ENCODE measurements around the gene NECAB2.

DNA sequence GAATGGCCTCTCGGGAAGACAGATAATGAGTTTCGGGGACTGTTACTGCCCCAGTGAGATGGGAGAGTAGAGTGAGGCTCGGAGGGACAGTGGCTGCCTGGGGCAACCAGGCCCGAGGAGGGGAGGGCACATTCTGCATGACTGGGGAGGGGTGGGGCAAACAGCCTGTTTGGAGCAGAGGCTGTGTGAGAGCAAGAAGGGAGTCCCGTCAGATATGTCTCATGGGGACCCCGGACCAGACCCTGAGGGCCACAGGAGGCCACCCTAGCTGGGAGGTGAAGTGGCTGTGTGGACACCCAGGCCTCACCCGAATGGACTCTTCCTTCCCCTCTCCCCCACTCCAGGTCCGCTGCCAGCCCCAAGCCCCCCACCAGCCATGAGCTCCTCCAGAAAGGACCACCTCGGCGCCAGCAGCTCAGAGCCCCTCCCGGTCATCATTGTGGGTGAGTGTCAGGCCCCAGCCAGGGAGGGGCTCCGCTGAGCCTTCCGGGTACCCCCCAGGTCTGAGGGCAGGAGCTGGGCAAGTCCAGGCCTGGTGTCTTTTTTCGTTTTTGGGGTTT lies 10.7 kb upstream of the NECAB2 start:
- TF ChIP-seq CTCF (IDR thresholded peaks at IDR 0.05): no peak
- no peak for TF ChIP-seq POLR2AphosphoS5 (IDR thresholded peaks at IDR 0.05)
- no peak for TF ChIP-seq POLR2A (IDR thresholded peaks at IDR 0.05)

All from prostate gland (tissue), 2 donors.